Neural progenitor cell (in vitro differentiated cells): Measurements from ENCODE around the gene RELL1. TPM values are rescaled to one million over a fixed set of nuclear protein-coding genes. Genes with fewer than 3 reads are reported as not detected.

Experiments
- DNase-seq: peaks from one replicate; pipeline ENCODE4 v3.0.0-alpha.2; 2016; ENCODE audit warnings: low spot score
- H2AFZ ChIP-seq: fragments of 200-600 bp; sonication (generic); replicated peaks from 2 replicates; pipeline ENCODE4 v1.6.1; 2016; ENCODE audit warnings: antibody characterized with exemption
- H3F3A ChIP-seq: fragments of 200-600 bp; sonication (generic); 2 replicates; pipeline ENCODE4 v1.6.1; 2016; ENCODE audit warnings: antibody characterized with exemption, low read depth
- H3K27ac ChIP-seq: fragments of 200-600 bp; sonication (generic); 2 replicates; pipeline ENCODE4 v1.5.1; 2016; ENCODE audit warnings: mild to moderate bottlenecking
- H3K27me3 ChIP-seq: fragments of 200-600 bp; sonication (generic); 2 replicates; pipeline ENCODE4 v1.6.1; 2016; ENCODE audit warnings: mild to moderate bottlenecking, moderate library complexity
- H3K36me3 ChIP-seq: fragments of 200-600 bp; sonication (generic); 2 replicates; pipeline ENCODE4 v1.5.1; 2016
- H3K4me1 ChIP-seq: fragments of 200-600 bp; sonication (generic); 2 replicates; pipeline ENCODE4 v1.6.1; 2016; ENCODE audit warnings: mixed run types
- H3K4me2 ChIP-seq: fragments of 200-600 bp; sonication (generic); 2 replicates; pipeline ENCODE4 v1.6.1; 2016
- H3K4me3 ChIP-seq: fragments of 200-600 bp; sonication (generic); 2 replicates; pipeline ENCODE4 v1.5.1; 2016
- H3K79me2 ChIP-seq: fragments of 200-600 bp; sonication (generic); 2 replicates; pipeline ENCODE4 v1.6.1; 2016; ENCODE audit warnings: low read depth
- H3K9ac ChIP-seq: fragments of 200-600 bp; sonication (generic); 2 replicates; pipeline ENCODE4 v1.6.1; 2016
- H3K9me3 ChIP-seq: fragments of 200-600 bp; sonication (generic); 2 replicates; pipeline ENCODE4 v1.5.1; 2016; ENCODE audit warnings: low read depth
- H4K20me1 ChIP-seq: fragments of 200-600 bp; sonication (generic); 2 replicates; pipeline ENCODE4 v1.6.1; 2016; ENCODE audit warnings: low read depth
- H3K27ac Mint-ChIP-seq: 3 replicates; pipeline ENCODE4 v1.8.0; 2021; ENCODE audit warnings: mixed read lengths
- H3K27me3 Mint-ChIP-seq: 2 replicates; pipeline ENCODE4 v1.8.0; 2022; ENCODE audit warnings: low read depth, mild to moderate bottlenecking, inconsistent platforms, moderate library complexity, mixed read lengths; ENCODE audit not compliant: insufficient read depth
- H3K36me3 Mint-ChIP-seq: 3 replicates; pipeline ENCODE4 v1.8.0; 2021; ENCODE audit warnings: mixed read lengths
- H3K4me1 Mint-ChIP-seq: 3 replicates; pipeline ENCODE4 v1.8.0; 2021; ENCODE audit warnings: mixed read lengths
- H3K4me3 Mint-ChIP-seq: 3 replicates; pipeline ENCODE4 v1.8.0; 2021; ENCODE audit warnings: mild to moderate bottlenecking, moderate library complexity, mixed read lengths
- H3K9me3 Mint-ChIP-seq: 3 replicates; pipeline ENCODE4 v1.8.0; 2020; ENCODE audit warnings: mixed read lengths
- EZH2 ChIP-seq: fragments of 200-600 bp; sonication (generic); IDR thresholded peaks from 2 replicates; pipeline ENCODE4 v1.6.1; 2017; ENCODE audit warnings: antibody characterized with exemption, mild to moderate bottlenecking, moderate library complexity
- EZH2phosphoT487 ChIP-seq: fragments of 200-600 bp; sonication (generic); IDR thresholded peaks from 2 replicates; pipeline ENCODE4 v1.6.1; 2017; ENCODE audit warnings: antibody characterized with exemption
- total RNA-seq: library from RNA; depleted of rRNA; stranded (reverse); fragments of >200 nt; gene quantifications from 2 replicates; pipeline ENCODE4 v1.2.3, GENCODE V29; 2015; ENCODE audit warnings: low replicate concordance
- TF ChIP-seq, protein P1 (sequence below): fragments of 200-600 bp; sonication (generic); IDR thresholded peaks from 2 replicates; pipeline ENCODE4 v1.5.1; 2017; ENCODE audit warnings: antibody characterized with exemption, mild to moderate bottlenecking

RELL1 gene
- total RNA-seq, 1 donor from 2014 or later = 12.1 TPM

- H3K4me2 ChIP-seq = no peak overlapping the region
- peaks cover 12% of the 10 kb centered on the region for H3F3A ChIP-seq
- no peaks in the 10 kb centered on the region for H3K27me3 Mint-ChIP-seq
- no peaks in the 10 kb centered on the region for H3K9me3 Mint-ChIP-seq
- no peaks in the 10 kb centered on the region for H3K9me3 ChIP-seq
- H3K36me3 ChIP-seq = no peaks in the 10 kb centered on the region
- H3K4me1 Mint-ChIP-seq = no peaks in the 10 kb centered on the region
- no peak overlapping the region for H3K4me3 ChIP-seq
- no peak overlapping the region for H3K9ac ChIP-seq
- H3K27ac Mint-ChIP-seq = no peak overlapping the region
- no peaks in the 10 kb centered on the region for H4K20me1 ChIP-seq
- TF ChIP-seq, protein P1, sequence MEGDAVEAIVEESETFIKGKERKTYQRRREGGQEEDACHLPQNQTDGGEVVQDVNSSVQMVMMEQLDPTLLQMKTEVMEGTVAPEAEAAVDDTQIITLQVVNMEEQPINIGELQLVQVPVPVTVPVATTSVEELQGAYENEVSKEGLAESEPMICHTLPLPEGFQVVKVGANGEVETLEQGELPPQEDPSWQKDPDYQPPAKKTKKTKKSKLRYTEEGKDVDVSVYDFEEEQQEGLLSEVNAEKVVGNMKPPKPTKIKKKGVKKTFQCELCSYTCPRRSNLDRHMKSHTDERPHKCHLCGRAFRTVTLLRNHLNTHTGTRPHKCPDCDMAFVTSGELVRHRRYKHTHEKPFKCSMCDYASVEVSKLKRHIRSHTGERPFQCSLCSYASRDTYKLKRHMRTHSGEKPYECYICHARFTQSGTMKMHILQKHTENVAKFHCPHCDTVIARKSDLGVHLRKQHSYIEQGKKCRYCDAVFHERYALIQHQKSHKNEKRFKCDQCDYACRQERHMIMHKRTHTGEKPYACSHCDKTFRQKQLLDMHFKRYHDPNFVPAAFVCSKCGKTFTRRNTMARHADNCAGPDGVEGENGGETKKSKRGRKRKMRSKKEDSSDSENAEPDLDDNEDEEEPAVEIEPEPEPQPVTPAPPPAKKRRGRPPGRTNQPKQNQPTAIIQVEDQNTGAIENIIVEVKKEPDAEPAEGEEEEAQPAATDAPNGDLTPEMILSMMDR = no peak
- no peak for TF ChIP-seq EZH2
- TF ChIP-seq EZH2phosphoT487 = no peak
- no peak overlapping the region for H2AFZ ChIP-seq
- H3K4me3 Mint-ChIP-seq = no peak overlapping the region
- H3K27ac ChIP-seq = no peak overlapping the region
- no peaks in the 10 kb centered on the region for H3K4me1 ChIP-seq
- DNase-seq = no peak
- no peaks in the 10 kb centered on the region for H3K27me3 ChIP-seq
- no peaks in the 10 kb centered on the region for H3K36me3 Mint-ChIP-seq
- no peaks in the 10 kb centered on the region for H3K79me2 ChIP-seq
These were observed 24.3 kb upstream of the RELL1 start for GRCh38 chr4:37710491-37710890.

GRCh38 chr4:37706032-37706431, 19.9 kb upstream of the RELL1 start:
- H3K36me3 ChIP-seq = no peaks in the 10 kb centered on the region
- Mint-ChIP-seq H3K36me3 (no peaks in the 10 kb centered on the region), H3K4me3 (no peak overlapping the region), H3K9me3 (no peaks in the 10 kb centered on the region), H3K27ac (no peak overlapping the region), H3K4me1 (no peaks in the 10 kb centered on the region), H3K27me3 (no peaks in the 10 kb centered on the region)
- H3K79me2 ChIP-seq = no peaks in the 10 kb centered on the region
- no peaks in the 10 kb centered on the region for H3K9me3 ChIP-seq
- H3K9ac ChIP-seq = no peak overlapping the region
- H3K27ac ChIP-seq = no peak overlapping the region
- no peaks in the 10 kb centered on the region for H3K27me3 ChIP-seq
- H3F3A ChIP-seq = peaks cover 12% of the 10 kb centered on the region
- TF ChIP-seq, protein P1 = no peak
- TF ChIP-seq EZH2 (no peak), EZH2phosphoT487 (no peak)
- no peak overlapping the region for H3K4me2 ChIP-seq
- H2AFZ ChIP-seq = no peak overlapping the region
- H4K20me1 ChIP-seq = no peaks in the 10 kb centered on the region
- no peak for DNase-seq
- no peak overlapping the region for H3K4me3 ChIP-seq
- no peaks in the 10 kb centered on the region for H3K4me1 ChIP-seq

DNA sequence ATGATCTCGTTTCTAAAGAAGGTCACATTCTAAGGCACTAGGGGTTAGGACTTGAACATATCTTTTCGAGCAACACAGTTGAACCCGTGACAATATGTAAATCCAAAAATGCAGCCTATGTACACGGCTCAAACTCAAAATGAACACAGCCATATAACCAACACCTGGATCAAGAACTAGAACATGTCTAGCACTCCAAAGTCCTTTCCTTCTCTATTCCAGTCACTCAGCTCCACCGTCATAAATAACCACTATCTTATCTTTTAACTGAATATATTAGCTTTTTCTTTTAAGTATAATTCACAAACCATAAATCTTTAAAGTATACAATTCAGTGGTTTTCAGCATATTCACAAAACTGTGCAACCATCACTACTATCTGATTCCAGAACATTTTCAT, 19.4 kb upstream of the RELL1 start:
- no peaks in the 10 kb centered on the region for H3K79me2 ChIP-seq
- no peak overlapping the region for H3K4me3 Mint-ChIP-seq
- no peak overlapping the region for H3K9ac ChIP-seq
- no peaks in the 10 kb centered on the region for H3K9me3 ChIP-seq
- no peak for TF ChIP-seq EZH2phosphoT487
- TF ChIP-seq, protein P1 = no peak
- no peak for TF ChIP-seq EZH2
- H2AFZ ChIP-seq = no peak overlapping the region
- no peak overlapping the region for H3K4me3 ChIP-seq
- H4K20me1 ChIP-seq = no peaks in the 10 kb centered on the region
- H3K36me3 Mint-ChIP-seq = no peaks in the 10 kb centered on the region
- H3K9me3 Mint-ChIP-seq = no peaks in the 10 kb centered on the region
- H3K27me3 ChIP-seq = no peaks in the 10 kb centered on the region
- H3K4me1 Mint-ChIP-seq = no peaks in the 10 kb centered on the region
- no peak overlapping the region for H3K27ac Mint-ChIP-seq
- no peak overlapping the region for H3K4me2 ChIP-seq
- H3F3A ChIP-seq = peaks cover 12% of the 10 kb centered on the region
- no peaks in the 10 kb centered on the region for H3K36me3 ChIP-seq
- H3K27me3 Mint-ChIP-seq = no peaks in the 10 kb centered on the region
- no peaks in the 10 kb centered on the region for H3K4me1 ChIP-seq
- no peak overlapping the region for H3K27ac ChIP-seq
- DNase-seq = no peak
